ENCODE data around the gene RBSN. TPM values are rescaled to one million over a fixed set of nuclear protein-coding genes. Genes with fewer than 3 reads are reported as not detected.
A peak's percentile ranks its signal among the peaks of the same experiment; 100 is the strongest.
"Not testable (repeated sequence)": the region's sequence is repeated elsewhere in the genome, so short reads cannot be mapped to it uniquely, and the experiment has no call there.

RBSN gene
- 10 to 100 TPM; 21.6 to 25.8 (median 24.4) TPM for polyA plus RNA-seq (ENCODE audit: insufficient read length in 4 of 4)

DNA sequence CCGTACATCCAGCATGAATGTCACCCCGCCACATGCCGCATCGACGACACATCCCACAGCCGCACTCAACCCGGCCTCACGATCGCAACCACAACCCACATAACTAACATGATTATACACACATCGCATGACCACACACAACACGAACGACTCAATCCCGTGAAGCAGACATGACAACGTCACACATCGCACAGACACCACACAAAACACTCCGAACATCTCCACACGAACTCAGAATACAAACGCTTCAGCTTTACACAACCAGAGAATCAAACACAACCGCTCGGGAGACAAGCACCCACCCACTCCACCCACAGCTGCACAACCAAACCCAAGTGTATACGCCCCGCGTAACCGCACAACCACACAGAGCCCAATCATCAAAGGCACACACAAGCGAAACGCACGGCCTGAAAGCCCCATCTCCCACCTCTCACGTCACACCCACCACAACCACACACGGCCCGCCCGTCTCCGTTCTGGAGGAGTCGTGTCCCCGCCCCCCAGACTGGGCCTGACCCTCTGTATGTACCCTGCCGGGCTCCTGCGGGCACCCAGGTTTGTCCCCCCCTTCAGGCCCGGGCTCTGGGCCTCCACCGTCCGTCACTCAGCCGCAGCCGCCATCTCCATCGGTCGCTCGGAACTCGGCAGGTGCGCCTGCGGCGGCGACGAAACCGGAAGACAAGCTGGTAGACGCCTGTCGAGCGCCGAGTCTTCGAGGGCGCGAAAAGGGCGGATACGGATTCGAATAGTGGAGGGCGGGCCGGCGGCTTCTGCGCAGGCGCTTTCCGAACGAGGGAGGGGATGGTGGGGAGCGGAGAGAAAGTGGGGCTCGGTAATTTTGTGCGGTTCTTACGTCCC, at the start of gene RBSN:
Gene RBSN, minus strand, starts transcription at position 646 of the 861 bp plus-strand sequence. CDS start 3,028 bp downstream, outside the sequence.
- DNase-seq (ENCODE audit: low read depth in 4 of 4, low spot score in 3 of 4) = peak; percentile 87 to 91 (median 88)

DNA sequence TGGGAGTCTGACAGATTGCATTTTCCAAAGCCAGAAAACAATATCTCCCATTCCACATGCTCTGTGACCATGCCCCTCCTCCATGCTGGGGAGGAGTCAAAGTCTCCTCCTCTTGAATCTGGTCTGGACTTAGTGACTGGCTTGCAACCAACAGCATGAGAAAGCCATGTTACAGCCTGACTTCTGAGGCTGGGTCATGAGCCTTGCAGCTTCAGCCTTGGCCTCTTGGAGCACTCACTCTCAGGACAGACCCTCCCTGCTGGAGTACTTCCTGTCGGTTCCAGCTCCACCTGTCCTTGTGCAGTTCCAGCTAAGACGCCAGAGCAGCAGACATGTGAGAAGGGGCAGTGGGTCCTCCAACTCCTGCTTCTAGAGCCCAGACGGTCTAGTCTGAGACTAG, 49.7 kb upstream of the RBSN start:
- no peak for DNase-seq (ENCODE audit: low read depth in 4 of 4, low spot score in 3 of 4)

DNA sequence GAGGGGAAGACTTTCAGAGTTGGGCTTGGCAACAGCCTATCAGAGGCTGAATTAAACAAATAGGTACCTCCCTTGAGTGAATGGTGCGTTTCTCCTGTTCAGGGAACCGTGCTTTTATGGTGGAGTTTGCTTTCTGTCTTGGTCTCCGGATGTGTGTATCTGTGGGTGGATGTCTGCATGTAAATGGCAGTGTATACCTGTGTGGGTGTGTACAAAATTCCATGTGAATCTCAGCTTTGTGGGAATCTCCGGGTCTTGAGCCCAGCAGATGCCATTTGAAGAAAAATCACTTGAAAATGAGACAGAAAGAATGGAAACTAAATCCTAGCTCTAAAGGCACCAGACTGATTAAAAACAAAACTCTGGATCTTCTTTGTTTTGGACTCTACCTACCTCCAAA, 37.9 kb upstream of the RBSN start:
- not testable (repeated sequence) for DNase-seq (ENCODE audit: low read depth in 4 of 4, low spot score in 3 of 4)

DNA sequence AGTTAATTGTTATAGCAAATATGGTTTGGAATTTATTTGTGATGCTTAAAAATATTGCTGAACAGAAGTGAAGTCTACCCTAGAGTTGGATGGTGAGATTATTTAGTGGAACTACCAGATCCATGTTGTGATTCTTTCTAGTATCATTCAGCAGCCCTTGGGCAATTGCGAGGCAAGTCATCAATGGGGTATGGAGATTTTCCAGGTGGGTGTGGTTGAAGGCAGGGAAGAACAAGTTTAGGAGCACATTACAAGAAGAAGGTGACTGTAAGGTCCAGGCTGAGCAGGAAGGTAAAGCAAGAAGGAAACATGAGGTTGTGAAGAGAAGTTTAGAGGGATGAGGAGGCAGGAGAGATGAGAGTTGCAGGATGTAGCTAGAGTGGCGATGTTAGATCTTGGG, 36.0 kb upstream of the RBSN start:
- DNase-seq (ENCODE audit: low read depth in 4 of 4, low spot score in 3 of 4) = not testable (repeated sequence)

DNA sequence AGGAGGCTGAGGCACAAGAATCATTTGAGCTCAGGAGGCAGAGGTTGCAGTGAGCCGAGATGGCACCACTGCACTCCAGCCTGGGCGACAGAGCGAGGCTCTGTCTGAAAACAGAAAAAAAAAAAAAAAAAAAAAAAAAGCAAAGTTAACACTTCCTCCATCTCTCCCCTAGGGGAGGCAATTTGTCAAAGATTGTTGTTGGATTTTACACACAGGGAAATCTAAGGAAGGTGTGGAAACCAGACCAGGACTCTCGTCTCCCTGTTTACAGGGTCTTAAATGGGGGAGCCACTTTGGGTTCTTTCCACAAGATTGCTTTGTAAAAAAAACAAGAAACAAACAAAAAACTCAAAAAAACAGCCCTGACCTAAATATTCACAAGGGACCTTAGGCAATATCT, 29.5 kb upstream of the RBSN start:
- not testable (repeated sequence) for DNase-seq (ENCODE audit: low read depth in 4 of 4, low spot score in 3 of 4)

DNA sequence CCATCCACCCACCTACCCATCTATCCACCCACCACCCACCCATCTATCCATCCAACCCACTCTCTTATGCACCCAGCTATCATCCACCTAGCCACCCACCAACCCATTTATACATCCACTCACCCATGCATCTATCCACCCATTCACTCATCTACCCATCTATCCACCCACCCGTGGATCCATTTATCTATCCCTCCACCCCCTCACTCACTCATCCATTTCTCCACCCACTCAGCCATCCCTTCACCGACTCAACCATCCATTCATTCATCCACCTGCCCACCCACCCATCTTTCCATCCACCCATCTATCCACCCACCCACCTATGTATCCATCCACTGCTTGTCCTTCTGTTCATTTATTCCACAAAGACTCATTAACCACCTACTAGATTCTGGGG, 28.0 kb upstream of the RBSN start:
- not testable (repeated sequence) for DNase-seq (ENCODE audit: low read depth in 4 of 4, low spot score in 3 of 4)

DNA sequence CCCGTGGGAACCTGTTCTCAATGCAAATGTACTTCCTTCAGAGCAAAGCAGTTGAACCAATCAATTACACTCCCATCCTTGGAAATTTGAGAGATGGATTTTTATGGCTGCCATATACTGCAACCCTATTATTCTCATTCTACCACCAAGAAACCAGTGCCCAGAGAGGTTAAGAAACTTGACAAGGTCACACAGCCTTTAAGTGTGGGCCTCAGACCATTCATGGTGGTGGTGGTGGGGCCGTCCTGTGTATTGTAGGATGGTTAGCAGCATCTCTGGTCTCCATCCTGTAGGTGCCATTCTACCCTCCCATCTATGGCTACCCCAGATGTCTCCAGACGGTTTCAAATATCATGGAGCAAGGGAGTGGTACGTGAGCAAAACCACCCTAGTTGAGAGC, 23.4 kb upstream of the RBSN start:
- DNase-seq (ENCODE audit: low read depth in 4 of 4, low spot score in 3 of 4) = no peak

GRCh38 chr3:15121936-15122335, 23.0 kb upstream of the RBSN start:
- DNase-seq (ENCODE audit: low read depth in 4 of 4, low spot score in 3 of 4) = no peak

- no peak for DNase-seq (ENCODE audit: low read depth in 4 of 4, low spot score in 3 of 4)
Measured at GRCh38 chr3:15120986-15121385, 22.0 kb upstream of the RBSN start.

GRCh38 chr3:15117011-15117410, 18.1 kb upstream of the RBSN start:
- no peak for DNase-seq (ENCODE audit: low read depth in 4 of 4, low spot score in 3 of 4)

DNA sequence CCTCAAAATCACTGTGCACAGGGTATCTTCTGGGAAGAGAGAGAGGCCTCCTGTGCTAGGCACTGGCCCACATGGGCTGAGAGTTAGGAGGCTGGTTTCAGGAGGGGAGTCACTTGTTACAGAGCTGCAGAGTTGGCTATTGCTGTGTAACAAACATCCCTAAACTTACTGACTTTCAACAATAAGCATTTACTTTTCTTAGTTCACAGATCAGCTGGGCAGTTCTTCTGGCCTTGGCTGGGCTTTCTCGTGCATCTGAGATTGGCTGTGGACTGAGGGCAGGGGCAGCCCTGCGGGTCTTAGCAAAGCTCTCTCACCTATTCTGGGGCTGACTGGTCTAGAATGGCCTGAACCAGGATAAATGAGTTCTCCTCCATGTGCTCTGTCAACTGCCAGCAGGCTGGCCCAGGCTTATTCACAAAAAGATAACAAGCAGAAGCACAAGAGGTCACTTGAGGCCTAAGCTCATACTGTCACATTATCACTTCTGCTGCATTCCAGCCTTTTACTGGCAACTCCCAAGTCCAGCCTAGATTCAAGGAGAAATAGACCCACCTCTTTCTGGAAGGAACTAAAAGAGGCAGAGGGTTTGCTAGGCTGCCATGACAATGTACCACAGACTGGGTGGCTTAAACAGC, 17.2 kb upstream of the RBSN start:
- no peak for DNase-seq (ENCODE audit: low read depth in 4 of 4, low spot score in 3 of 4)

DNA sequence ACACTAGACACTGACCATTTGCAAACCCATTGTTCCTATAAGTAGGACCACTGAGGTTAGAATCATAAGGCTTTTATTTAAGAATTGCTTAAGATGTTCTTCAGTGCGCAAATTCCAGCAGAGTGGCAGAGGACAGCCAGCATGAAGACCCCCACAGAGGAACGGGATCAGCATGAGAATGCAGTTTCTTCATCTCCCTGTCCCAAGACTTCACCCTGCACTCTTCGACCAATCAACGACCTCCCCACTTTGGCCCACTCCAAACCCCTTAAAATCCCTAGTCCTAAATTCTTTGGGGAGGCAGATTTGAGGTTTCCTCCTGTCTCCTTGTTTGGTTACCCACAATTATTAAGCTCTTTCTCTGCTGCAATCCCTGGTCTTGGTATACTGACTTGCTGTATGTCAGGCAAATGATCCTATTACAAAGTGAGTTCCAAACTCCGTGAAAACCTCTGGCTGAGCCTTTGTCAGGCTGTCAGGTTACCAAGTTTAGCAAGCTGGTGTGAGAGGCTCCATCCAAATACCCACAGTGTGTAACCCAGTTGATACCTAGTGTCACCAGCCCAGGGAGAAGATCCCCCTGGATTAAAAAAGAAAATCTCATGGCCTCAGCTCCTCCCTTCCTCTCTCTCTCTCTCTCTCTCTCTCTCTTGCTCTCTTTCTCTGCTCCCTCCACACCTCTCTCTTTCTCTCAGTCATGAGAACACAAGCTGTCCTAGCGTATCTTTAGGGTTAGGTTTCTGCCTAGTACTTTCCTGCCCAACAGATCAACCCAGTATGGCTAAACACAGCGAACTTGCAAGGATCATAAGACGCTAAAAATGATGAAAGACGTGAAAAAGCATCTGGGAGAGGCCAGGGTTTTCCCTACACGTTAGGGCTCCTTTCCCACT, 15.8 kb upstream of the RBSN start:
- no peak for DNase-seq (ENCODE audit: low read depth in 4 of 4, low spot score in 3 of 4)

- no peak for DNase-seq (ENCODE audit: low read depth in 4 of 4, low spot score in 3 of 4)
Measured at GRCh38 chr3:15113884-15114283, 14.9 kb upstream of the RBSN start.

- no peak for DNase-seq (ENCODE audit: low read depth in 4 of 4, low spot score in 3 of 4)
Measured at GRCh38 chr3:15113471-15113870, 14.5 kb upstream of the RBSN start.

- no peak for DNase-seq (ENCODE audit: low read depth in 4 of 4, low spot score in 3 of 4)
Measured at GRCh38 chr3:15112011-15112410, 13.1 kb upstream of the RBSN start.

- DNase-seq (ENCODE audit: low read depth in 4 of 4, low spot score in 3 of 4) = no peak
Measured at GRCh38 chr3:15110206-15110605, 11.3 kb upstream of the RBSN start.

GRCh38 chr3:15108869-15109268, 9.9 kb upstream of the RBSN start:
- DNase-seq (ENCODE audit: low read depth in 4 of 4, low spot score in 3 of 4) = no peak

DNA sequence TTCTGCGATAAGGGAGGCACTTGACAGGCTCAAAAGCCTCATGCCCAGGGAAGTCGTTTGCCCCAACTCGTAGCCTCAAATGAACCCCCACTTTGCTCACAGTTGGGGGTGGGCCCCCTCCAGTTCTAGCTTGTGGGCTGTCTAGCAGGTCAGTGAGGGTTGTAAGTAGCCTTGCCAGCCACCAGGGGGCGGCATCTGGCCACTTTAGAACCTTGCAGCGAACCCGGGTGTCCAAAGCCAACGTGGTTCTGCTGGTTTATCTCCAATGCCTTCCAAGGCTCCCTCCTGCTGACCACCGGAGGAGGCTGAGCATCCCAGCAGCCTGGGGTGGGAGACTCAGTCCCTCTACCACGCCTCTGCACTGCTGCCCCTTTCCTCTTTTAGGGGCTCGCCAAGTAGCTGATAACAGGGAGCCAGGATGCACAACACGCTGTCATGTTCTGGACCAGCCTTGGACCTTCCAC, 9.2 kb upstream of the RBSN start:
- peak; percentile 33 to 66 (median 55) for DNase-seq (ENCODE audit: low read depth in 4 of 4, low spot score in 3 of 4)

DNA sequence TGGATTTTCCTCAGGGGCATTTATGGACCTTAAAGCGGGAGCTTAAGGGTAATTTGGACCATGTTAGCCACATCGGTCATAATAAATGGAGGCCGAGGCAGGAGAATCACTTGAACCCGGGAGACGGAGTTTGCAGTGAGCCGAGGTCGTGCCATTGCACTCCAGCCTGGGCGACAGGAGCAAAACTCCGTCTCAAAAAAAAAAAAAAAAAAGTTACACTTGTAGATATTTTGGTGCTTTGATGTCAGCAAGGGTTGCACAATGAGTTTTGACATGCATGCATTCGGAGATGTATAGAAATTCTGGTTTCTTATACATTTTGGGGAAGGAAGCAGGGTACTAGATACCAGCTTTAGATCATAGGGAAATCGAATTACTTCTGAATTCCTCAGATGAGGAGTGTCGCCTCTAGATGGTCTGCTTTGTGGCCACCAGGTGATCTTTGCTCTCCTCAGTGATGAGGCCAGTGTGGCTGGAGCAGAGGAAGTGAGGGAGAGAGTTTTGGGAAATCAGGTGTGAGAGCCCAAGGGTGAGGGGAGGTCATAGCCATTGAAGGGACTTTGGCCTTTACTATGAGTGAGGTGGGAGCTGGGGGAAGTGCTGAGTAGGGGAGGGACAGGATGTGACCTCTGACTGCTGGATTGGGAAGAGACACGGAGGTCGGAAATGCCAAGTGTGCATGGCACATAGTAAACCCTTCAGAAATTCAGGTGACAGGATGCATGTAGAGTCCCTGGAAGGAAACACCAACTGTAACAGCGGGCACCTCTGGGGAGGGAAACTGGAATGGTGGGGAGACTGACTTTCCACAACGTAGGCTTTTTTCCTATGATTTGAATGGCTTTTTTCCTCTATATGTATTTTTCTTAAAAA, 8.4 kb upstream of the RBSN start:
- no peak for DNase-seq (ENCODE audit: low read depth in 4 of 4, low spot score in 3 of 4)

DNA sequence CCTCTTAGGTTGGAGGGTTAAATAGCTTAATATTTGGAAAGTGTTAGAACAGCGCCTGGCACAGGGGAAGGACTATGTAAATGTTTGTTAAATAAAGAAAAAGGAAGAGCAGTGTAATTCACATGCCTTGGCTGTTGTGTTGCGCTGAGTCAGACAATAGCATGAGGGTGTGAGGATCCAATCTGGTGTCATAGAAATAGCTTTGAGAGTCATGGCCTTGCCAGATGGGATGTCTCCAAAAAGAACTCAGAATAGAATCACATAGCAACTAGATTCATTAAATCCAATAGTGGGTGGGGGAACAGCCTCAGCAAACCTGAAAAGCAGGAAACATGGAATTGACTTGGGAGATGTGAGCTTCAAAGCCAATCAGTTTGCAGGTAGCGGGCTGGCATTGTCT, 3.9 kb upstream of the RBSN start:
- DNase-seq (ENCODE audit: low read depth in 4 of 4, low spot score in 3 of 4) = no peak
